Heart left ventricle (tissue), 16 donors: ENCODE data around the gene LTB. TPM values are rescaled to one million over a fixed set of nuclear protein-coding genes. Genes with fewer than 3 reads are reported as not detected.

Experiments
- ATAC-seq, 4 donors: fragments of 200-7000 bp; cut with Tn5 transposase; one replicate each; pipeline ENCODE4 v1.9.1; 2020 to 2022; ENCODE audit warnings: moderate library complexity in 4 of 4, mild to moderate bottlenecking in 3 of 4, moderate number of reproducible peaks in 1 of 4
- DNase-seq, 5 donors: peaks; one replicate each; pipeline ENCODE4 v3.0.0-alpha.2; 2020
- H3K27ac ChIP-seq, 12 donors: fragments of 200-600 bp; sonication (generic) in 4 of 12; one replicate each; pipeline versions ENCODE4 v1.5.0 to v1.8.0; 2016 to 2022; ENCODE audit warnings: mild to moderate bottlenecking in 2 of 12
- H3K27me3 ChIP-seq, 9 donors: fragments of 200-600 bp; sonication (generic) in 2 of 9; one replicate each; pipeline versions ENCODE4 v1.5.1 to v1.8.0; 2016 to 2022; ENCODE audit warnings: mild to moderate bottlenecking in 3 of 9
- H3K36me3 ChIP-seq, 9 donors: fragments of 200-600 bp; sonication (generic) in 2 of 9; one replicate each; pipeline versions ENCODE4 v1.5.0 to v1.8.0; 2018 to 2022; ENCODE audit warnings: mild to moderate bottlenecking in 2 of 9
- H3K4me1 ChIP-seq, 12 donors: fragments of 200-600 bp; sonication (generic) in 4 of 12; one replicate each; pipeline versions ENCODE4 v1.5.0 to v1.8.0; 2016 to 2022; ENCODE audit warnings: mild to moderate bottlenecking in 3 of 12
- H3K4me3 ChIP-seq, 12 donors: fragments of 200-600 bp; sonication (generic) in 4 of 12; one replicate each; pipeline versions ENCODE4 v1.5.0 to v1.8.0; 2017 to 2022; ENCODE audit warnings: mild to moderate bottlenecking in 9 of 12, moderate library complexity in 4 of 12
- H3K9me3 ChIP-seq, 12 donors: fragments of 200-600 bp; sonication (generic) in 4 of 12; one replicate each; pipeline versions ENCODE4 v1.5.0 to v1.8.0; 2016 to 2022; ENCODE audit warnings: mild to moderate bottlenecking in 1 of 12
- POLR2A ChIP-seq, 2 donors: fragments of 450-650 bp; IDR thresholded peaks; one replicate each; pipeline ENCODE4 v1.6.1; 2017; ENCODE audit warnings: antibody characterized with exemption in 2 of 2, mild to moderate bottlenecking in 2 of 2, moderate library complexity in 2 of 2
- WGBS, 4 donors: extraction: QIAGEN DNeasy Blood & Tissue Kit in 2 of 4; methylation state at CpG; one replicate each; pipeline versions ENCODE4 v1.1.5 to v1.1.7; 2013 to 2018; 5-methylcytosine and 5-hydroxymethylcytosine counted together
- intact Hi-C, 10 donors: fragments of 100-400 bp; cut with DNase I; formaldehyde crosslinking; loops; one replicate each; pipeline versions ENCODE4 v1.11.1 to v1.14.2; 2022
- polyA plus RNA-seq, 2 donors: library from polyadenylated mRNA; stranded (reverse); fragments of 200-250 nt; gene quantifications; one replicate each; pipeline ENCODE4 v1.2.3, GENCODE V29; 2013
- total RNA-seq, 9 donors: library from RNA; depleted of rRNA in 2 of 9; stranded (reverse); fragments of >200 nt in 2 of 9; fragmentation: NEBNext Ultra II Directional in 3 of 9; extraction: Animal tissue kit (Norgen Biotek cat#: 25700) in 3 of 9; gene quantifications; one replicate each; pipeline versions ENCODE4 v1.1.0 to v1.2.4, GENCODE V29; 2016 to 2023
- TF ChIP-seq, protein P1 (sequence below), 12 donors: fragments of 200-600 bp; sonication (generic) in 4 of 12; IDR thresholded peaks; one replicate each; pipeline versions ENCODE4 v1.5.0 to v1.8.0; 2018 to 2022; ENCODE audit warnings: antibody characterized with exemption in 12 of 12, mild to moderate bottlenecking in 5 of 12
- donor health status: ischemic (EF 13 %, LVEDD 7.1; RV severe dilation, severe dysfunction).
- donor health status: healthy with polysubstance abuse.
- donor health status: DM: no; HTN: yes; CAD: no.
- donor health status: DM: no; HTN: no; CAD: no.
- donor health status: ischemic (EF 25% LVEDD 6.9; RV normal size, moderate dysfunction).
- donor health status: ischemic (EF 25% LVEDD 5.7; RV mildly dilated, moderate dysfunction).
- donor health status: healthy.
- donor health status: DM: yes; HTN: yes; CAD: no.
- donor health status: ischemic (EF 35%, LVEDD 5.7; RV mildly dilated, moderate dysfunction).
- donor health status: nonischemic (EF 11% LVEDD 7.7; RV severe dilation, severe dysfunction).
- donor health status: DM: yes; HTN: yes; CAD: no.
- donor health status: PGD.
- donor health status: ischemic (EF 29% LVEDD 5.4; RV normal size, mild dysfunction).
- donor health status: nonischemic (EF 23%, LVEDD 6.1; RV moderate dilation, normal function).

The LTB gene
- total and polyA plus RNA-seq, 11 donors, result 0.30 to 15.6 (median 0.85) TPM; not detected in 4

DNA sequence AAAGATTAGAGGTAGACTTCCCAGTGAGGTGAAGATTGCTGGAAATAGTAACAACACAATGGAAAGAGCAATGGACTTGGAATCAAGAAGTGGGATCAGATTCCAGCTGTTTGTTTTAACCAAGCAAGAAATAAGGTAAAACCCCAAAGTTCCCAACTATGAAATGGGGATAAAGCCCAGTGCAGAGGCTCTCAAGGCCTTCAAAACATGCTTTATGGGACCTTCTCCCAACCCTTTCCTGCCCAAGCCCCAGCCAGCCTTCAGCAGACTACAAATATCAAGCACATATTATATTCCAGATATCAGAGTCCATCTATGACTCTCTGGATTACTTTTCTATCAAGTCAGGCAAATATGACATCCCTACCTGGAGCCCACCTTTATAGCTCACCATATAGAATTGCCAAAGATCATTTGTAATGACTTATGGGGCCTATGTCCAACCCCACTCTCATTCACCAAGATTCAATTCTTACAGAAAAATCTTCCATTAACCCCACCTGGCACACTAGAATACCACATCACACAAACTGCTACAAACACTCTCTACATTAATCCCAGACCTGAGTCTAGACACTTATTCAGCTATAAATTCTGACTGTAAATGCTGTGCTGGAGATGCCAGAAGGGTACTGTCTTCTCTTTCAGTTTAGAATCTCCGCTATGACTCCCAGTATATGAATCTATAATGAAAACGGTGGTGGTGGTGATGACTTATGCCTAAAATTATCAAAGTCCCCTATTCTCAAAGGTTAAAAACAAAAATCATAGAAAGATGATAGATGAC, 46.5 kb downstream of the LTB start:
- WGBS, 4 donors, result 29 to 66% (median 36%) methylated on average over 2 of the region's 2 CpGs
- H3K27ac ChIP-seq, result no peak overlapping the region
- H3K9me3 ChIP-seq, result no peaks in the 10 kb centered on the region
- no peaks in the 10 kb centered on the region for H3K27me3 ChIP-seq
- DNase-seq (no peak), ATAC-seq (no peak)
- intact Hi-C loops, result loop anchor here in 1 of 10 donors (5.0 kb wide), 1 partner anchor 38 kb away; the partner anchor contains the start of gene MICB
- peaks cover 3 to 36% (median 26%) of the 10 kb centered on the region in 12 donors for H3K4me1 ChIP-seq
- H3K36me3 ChIP-seq, result peaks cover 2 to 99% (median 97%) of the 10 kb centered on the region in 9 donors
- H3K4me3 ChIP-seq, result no peak overlapping the region
- no peak for TF ChIP-seq POLR2A (IDR thresholded peaks at IDR 0.05)
- TF ChIP-seq, protein P1, sequence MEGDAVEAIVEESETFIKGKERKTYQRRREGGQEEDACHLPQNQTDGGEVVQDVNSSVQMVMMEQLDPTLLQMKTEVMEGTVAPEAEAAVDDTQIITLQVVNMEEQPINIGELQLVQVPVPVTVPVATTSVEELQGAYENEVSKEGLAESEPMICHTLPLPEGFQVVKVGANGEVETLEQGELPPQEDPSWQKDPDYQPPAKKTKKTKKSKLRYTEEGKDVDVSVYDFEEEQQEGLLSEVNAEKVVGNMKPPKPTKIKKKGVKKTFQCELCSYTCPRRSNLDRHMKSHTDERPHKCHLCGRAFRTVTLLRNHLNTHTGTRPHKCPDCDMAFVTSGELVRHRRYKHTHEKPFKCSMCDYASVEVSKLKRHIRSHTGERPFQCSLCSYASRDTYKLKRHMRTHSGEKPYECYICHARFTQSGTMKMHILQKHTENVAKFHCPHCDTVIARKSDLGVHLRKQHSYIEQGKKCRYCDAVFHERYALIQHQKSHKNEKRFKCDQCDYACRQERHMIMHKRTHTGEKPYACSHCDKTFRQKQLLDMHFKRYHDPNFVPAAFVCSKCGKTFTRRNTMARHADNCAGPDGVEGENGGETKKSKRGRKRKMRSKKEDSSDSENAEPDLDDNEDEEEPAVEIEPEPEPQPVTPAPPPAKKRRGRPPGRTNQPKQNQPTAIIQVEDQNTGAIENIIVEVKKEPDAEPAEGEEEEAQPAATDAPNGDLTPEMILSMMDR (IDR thresholded peaks at IDR 0.05), result no peak

DNA sequence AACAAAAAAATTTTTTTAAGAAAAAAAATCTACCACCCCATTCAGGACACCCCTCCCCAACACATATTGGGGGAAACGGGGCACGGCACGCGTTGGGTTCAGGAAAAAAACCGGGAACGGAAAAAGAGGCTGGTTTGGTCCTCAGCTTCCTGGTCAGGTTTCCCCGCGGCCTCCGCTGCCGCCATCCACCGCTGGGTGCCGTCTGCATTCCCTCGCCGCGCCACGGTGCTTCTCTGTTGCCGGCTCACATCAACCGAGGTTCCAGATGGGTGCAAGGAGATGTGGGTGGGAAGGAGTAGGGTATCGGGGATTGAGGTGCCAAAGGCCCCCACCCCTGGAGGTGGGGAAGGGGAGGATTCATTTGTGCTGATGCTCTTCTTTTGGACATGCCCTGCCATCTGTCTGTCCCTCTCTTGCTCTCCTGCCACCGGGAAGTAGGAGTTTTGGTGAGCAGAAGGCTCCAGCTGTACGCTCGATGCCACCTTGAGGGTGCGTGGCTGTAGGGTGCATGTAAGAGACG, 47.6 kb downstream of the LTB start:
- H3K4me1 ChIP-seq, result peaks cover 0 to 25% (median 15%) of the 10 kb centered on the region in 12 donors
- peaks cover 2 to 100% (median 100%) of the 10 kb centered on the region in 9 donors for H3K36me3 ChIP-seq
- no peaks in the 10 kb centered on the region for H3K27me3 ChIP-seq
- intact Hi-C loops, result loop anchor here in 2 of 10 donors (5.0 kb wide), 2 partner anchors 37 to 42 kb away; partner anchors contain the start of gene MICB (in 1 of the 2)
- 88 to 91% (median 89%) methylated on average over 24 of the region's 24 CpGs for WGBS, 4 donors
- ATAC-seq (no peak), DNase-seq (no peak)
- no peak for TF ChIP-seq POLR2A (IDR thresholded peaks at IDR 0.05)
- TF ChIP-seq, protein P1 (IDR thresholded peaks at IDR 0.05), result no peak
- no peak overlapping the region for H3K4me3 ChIP-seq
- no peak overlapping the region for H3K27ac ChIP-seq
- H3K9me3 ChIP-seq, result no peaks in the 10 kb centered on the region

DNA sequence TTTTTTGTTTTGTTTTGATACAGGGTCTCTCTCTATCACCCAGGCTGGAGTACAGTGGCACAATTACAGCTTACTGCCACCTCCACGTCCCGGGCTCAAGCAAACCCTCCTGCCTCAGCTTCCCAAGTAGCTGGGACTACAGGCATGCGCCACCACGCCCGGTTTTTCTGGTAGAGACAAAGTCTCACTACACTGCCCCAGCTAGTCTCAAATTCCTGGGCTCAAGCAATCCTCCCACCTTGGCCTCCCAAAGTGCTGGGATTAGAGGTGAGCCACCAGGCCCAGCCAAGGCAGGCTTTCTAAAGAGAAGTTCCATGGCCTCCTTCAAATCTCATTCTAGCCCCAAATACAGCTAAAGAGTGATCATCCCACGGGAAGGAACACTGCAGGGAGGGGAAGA, 48.2 kb downstream of the LTB start:
- H3K9me3 ChIP-seq, result no peaks in the 10 kb centered on the region
- H3K4me1 ChIP-seq, result peaks cover 0 to 19% (median 9%) of the 10 kb centered on the region in 12 donors
- DNase-seq (no peak), ATAC-seq (no peak)
- WGBS, 4 donors, result 90 to 96% (median 91%) methylated on average over 6 of the region's 6 CpGs
- no peaks in the 10 kb centered on the region for H3K27me3 ChIP-seq
- peaks cover 2 to 98% (median 97%) of the 10 kb centered on the region in 9 donors for H3K36me3 ChIP-seq
- H3K27ac ChIP-seq, result no peak overlapping the region
- H3K4me3 ChIP-seq, result no peak overlapping the region
- intact Hi-C loops, result loop anchor here in 1 of 10 donors (5.0 kb wide), 1 partner anchor 42 kb away; no protein-coding TSS in a partner anchor
- no peak for TF ChIP-seq POLR2A (IDR thresholded peaks at IDR 0.05)
- TF ChIP-seq, protein P1 (IDR thresholded peaks at IDR 0.05), result no peak

DNA sequence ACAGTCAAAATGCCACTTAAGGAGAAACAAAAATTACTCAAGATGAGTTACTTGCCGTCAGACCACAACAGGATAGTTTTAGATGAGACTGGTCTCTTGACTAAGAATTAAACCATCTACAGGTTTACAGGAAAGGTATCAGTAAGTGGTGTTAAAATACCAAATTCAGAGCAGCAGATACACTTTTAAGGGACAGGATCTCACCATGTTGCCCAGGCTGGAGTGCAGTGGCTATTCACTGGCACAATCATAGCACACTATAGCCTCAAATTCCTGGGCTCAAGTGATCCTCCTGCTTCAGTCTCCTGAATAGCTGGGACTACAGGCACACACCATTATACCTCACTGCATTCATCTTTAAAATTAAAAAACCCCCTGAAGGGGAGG, 48.8 kb downstream of the LTB start:
- peaks cover 0 to 14% (median 4%) of the 10 kb centered on the region in 12 donors for H3K4me1 ChIP-seq
- no peak overlapping the region for H3K4me3 ChIP-seq
- H3K27ac ChIP-seq, result no peak overlapping the region
- TF ChIP-seq POLR2A (IDR thresholded peaks at IDR 0.05), result no peak
- TF ChIP-seq, protein P1 (IDR thresholded peaks at IDR 0.05), result no peak
- DNase-seq (no peak), ATAC-seq (no peak)
- H3K36me3 ChIP-seq, result peaks cover 2 to 92% (median 91%) of the 10 kb centered on the region in 9 donors
- no peaks in the 10 kb centered on the region for H3K9me3 ChIP-seq
- 90 to 100% (median 94%) methylated on average over 1 of the region's 1 CpG for WGBS, 4 donors
- intact Hi-C loops, result loop anchor here in 1 of 10 donors (5.0 kb wide), 1 partner anchor 41 kb away; no protein-coding TSS in a partner anchor
- H3K27me3 ChIP-seq, result no peaks in the 10 kb centered on the region
